Activated CD8-positive, alpha-beta memory T cell treated with anti-CD3 and anti-CD28 coated beads for 24 hours (primary cell): ENCODE data around the gene CHRNA9.
"Not testable (repeated sequence)": the region's sequence is repeated elsewhere in the genome, so short reads cannot be mapped to it uniquely, and the experiment has no call there.

Source experiments
- DNase-seq: peaks from one replicate; pipeline ENCODE4 v3.0.0-alpha.2; 2020

Gene CHRNA9

DNA sequence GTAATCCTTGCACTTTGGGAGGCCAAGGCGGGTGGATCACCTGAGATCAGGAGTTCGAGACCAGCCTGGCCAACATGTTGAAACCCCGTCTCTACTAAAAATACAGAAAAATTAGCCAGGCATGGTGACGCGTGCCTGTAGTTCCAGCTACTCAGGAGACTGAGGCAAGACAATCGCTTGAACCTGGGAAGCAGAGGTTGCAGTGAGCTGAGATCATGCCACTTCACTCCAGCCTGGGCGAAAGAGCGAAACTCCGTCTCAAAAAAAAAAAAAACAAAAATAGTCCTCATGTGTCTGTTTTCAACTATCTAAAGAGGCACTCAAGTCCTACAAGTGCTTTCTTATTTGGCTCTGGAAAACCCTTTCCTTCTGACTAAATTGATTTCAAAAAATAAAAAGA is 57.1 kb downstream of the CHRNA9 start:
- DNase-seq = not testable (repeated sequence)

DNA sequence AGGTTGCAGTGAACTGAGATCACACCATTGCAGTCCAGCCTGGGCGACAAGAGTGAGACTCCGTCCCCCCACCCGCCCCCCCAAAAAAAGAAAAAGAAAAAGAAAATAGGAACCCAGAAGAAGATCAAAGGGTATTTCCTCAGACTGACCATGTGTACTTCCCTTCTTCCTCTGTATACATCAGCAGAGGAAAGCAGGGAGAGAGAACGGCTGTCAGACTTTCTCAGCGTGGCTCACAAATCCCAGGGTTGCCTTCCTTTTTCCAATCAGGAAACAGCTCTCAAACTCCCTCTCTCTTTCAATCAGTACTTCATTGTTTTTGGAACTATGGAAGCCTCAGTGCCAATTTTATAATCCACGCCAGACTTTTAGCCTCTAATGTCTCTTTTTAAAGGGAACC is 59.1 kb downstream of the CHRNA9 start:
- no peak for DNase-seq

- no peak for DNase-seq
Measured at GRCh38 chr4:40395166-40395900, 60.2 kb downstream of the CHRNA9 start.

GRCh38 chr4:40395908-40396793 is 61.0 kb downstream of the CHRNA9 start:
- DNase-seq = no peak

GRCh38 chr4:40399578-40399977 is 64.4 kb downstream of the CHRNA9 start:
- DNase-seq = no peak

- DNase-seq = no peak
Measured at GRCh38 chr4:40401096-40401495, 66.0 kb downstream of the CHRNA9 start.

DNA sequence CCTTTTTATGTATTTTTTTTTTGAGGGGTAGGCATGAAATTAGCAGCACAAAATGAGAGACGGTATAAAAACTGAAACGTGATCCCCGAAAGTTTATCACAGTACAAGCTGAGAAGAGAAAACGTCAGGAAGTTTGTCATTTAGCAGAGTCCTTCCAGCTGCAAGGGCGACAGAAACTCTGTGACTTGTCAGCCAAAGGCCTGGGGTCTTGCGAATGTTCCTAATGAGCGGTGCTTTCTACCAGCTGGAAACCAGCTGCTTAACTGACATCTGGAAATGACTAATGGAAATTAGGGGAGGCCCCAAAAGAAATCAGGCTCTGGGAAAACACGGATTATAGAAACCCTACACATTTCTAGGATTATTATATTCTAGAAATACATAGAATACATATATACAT is 66.5 kb downstream of the CHRNA9 start:
- DNase-seq = no peak

DNA sequence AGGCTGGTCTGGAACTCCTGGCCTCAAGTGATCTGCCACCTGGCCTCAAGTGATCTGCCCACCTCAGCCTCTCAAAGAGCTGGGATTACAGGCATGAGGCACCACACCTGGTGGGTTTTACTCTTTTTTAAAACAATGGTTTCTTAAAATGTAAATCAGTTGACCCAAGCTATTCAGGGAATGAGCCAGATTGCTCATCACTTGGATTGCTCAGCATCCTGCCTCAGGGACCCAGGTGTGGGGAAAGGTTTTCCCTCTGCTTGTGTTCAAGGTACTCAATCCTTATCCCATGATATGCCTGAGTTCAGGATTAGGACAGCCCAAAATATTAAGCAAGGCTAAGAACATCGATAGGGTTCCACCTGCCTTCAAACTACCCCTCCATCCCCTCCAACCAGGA is 67.4 kb downstream of the CHRNA9 start:
- DNase-seq = no peak

DNA sequence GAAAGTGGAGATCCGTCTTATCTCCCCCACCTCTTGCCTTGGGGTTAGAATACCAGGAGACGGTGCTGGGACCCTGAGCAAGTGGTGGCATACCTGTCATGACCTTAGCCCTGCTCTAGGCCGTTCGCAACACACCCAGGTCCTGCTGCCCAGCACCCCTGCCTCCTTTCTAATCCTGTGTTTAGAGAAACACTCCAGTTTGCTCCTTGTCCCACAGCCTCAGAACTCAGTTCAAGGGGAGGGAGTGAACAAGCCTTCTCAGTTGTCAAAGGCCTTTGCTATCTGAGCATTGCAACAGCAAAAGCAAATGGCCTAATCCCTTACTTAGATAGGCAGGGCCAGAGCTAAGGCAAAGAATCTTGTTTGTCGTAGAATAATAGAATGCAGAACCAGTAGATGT is 67.9 kb downstream of the CHRNA9 start:
- no peak for DNase-seq
